ENCODE measurements around the gene POU3F1.

POU3F1 gene

DNA sequence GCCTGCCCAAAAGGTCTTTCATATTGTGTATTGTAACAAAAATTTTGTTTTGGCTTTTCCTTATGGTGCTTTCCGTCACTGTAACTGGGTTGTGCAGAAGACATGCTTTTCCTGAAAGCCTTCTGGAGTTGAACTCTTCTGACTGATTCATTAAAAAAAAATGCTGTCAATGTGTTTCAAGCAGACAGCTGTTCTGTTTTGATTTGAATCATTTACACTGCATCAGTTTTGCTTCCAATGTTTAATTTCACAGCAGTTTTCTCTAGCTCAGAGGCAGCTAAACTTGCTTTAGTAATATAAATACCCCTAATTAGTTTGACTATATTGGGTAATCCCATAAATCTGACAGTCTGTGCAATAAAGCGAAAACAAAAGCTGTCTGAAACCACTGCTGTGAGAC is 26.2 kb downstream of the POU3F1 start:
- no peak for DNase-seq (ENCODE audit: low read depth)
- TF ChIP-seq, protein P1, sequence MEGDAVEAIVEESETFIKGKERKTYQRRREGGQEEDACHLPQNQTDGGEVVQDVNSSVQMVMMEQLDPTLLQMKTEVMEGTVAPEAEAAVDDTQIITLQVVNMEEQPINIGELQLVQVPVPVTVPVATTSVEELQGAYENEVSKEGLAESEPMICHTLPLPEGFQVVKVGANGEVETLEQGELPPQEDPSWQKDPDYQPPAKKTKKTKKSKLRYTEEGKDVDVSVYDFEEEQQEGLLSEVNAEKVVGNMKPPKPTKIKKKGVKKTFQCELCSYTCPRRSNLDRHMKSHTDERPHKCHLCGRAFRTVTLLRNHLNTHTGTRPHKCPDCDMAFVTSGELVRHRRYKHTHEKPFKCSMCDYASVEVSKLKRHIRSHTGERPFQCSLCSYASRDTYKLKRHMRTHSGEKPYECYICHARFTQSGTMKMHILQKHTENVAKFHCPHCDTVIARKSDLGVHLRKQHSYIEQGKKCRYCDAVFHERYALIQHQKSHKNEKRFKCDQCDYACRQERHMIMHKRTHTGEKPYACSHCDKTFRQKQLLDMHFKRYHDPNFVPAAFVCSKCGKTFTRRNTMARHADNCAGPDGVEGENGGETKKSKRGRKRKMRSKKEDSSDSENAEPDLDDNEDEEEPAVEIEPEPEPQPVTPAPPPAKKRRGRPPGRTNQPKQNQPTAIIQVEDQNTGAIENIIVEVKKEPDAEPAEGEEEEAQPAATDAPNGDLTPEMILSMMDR (IDR thresholded peaks at IDR 0.05; ENCODE audit: insufficient read depth, low read depth, low read length, missing control alignments): no peak
- H3K4me3 ChIP-seq (ENCODE audit: low read length): no peak overlapping the region

DNA sequence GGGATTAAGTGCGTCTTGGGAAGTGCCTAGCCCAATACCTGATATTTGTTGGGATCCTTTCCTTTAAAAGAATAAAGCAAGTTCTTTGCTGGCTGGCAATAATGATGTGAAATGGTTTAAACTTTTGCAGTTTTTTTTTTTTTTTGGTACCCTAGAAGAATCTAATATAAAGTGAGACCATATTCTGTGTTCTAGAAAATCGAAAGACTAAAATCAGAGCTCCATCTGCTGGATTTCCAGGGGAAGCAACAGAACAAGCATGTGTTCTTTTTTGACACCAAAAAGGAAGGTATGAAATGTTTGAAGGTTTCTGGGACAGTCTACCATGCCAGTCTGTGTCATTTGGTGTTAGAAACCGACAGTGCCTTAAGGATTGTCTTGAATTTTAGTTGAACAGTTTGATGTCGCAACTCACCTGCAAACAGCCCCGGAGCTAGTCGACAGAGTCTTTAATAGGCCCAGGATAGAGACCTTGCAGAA is 27.7 kb downstream of the POU3F1 start:
- H3K4me3 ChIP-seq (ENCODE audit: low read length): no peak overlapping the region
- TF ChIP-seq, protein P1 (IDR thresholded peaks at IDR 0.05; ENCODE audit: insufficient read depth, low read depth, low read length, missing control alignments): peak; percentile 57
- no peak for DNase-seq (ENCODE audit: low read depth)

DNA sequence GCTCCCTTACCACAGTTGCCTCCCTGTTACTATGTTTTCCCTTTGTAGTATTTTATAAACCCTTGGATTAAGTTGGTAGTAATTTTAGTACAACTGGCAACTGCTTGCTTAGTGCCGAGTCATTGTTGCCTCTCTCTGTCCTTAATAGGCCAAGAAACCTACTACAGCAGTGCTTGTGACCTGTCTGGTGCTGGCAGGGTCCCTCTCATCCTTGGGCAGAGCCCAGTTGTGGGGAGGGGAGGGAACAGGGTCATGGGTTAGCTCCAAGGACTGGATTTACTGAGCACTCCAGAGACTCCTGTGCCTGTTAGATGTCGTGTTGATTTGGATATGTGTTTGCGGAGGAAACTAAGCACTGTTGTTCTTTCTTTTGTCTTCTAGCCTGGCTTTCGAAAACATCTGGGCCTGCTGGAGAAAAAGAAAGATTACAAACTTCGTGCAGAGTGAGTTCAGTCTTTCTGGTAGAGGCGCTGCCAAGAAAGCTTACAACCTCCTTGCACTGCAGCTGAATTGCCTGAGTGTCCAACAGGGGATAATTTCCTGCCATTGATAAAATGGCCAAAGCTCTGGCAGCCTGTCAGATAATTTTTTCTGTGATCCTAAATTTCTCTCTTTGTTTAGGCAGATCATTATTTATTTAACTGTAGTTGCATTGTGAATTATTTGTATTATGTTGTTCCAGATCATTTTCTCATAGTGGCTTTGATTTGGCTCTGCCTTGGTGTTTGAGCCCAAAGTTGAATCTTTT is 30.4 kb downstream of the POU3F1 start:
- TF ChIP-seq, protein P1 (IDR thresholded peaks at IDR 0.05; ENCODE audit: insufficient read depth, low read depth, low read length, missing control alignments): no peak
- H3K4me3 ChIP-seq (ENCODE audit: low read length): no peak overlapping the region
- no peak for DNase-seq (ENCODE audit: low read depth)

DNA sequence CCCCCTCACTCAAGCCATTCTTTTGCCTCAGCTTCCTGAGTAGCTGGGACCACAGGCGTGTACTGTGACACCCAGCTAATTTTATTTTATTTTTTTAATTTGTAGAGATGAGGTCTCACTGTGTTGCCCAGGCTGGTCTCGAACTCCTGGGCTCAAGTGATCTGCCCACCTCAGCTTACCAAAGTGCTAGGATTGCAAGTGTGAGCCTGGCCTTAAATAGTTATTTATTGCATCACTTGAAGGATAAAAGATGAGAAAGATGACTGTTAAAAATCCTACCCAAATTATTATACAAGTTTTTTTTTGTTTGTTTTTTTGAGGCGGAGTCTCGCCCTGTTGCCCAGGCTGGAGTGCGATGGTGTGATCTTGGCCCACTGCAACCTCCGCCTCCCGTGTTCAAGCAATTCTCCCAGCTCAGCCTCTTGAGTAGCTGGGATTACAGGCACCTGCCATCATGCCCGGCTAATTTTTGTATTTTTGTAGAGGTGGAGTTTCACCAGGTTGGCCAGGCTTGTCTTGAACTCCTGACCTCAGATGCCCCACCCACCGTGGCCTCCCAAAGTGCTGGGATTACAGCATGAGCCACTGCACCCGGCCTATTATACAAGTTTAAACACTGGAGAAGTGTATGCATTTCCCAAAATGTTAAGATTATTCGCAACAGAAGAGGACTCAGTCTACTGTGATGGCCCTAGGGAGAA is 31.7 kb downstream of the POU3F1 start:
- H3K4me3 ChIP-seq (ENCODE audit: low read length): no peak overlapping the region
- TF ChIP-seq, protein P1 (IDR thresholded peaks at IDR 0.05; ENCODE audit: insufficient read depth, low read depth, low read length, missing control alignments): no peak
- no peak for DNase-seq (ENCODE audit: low read depth)

DNA sequence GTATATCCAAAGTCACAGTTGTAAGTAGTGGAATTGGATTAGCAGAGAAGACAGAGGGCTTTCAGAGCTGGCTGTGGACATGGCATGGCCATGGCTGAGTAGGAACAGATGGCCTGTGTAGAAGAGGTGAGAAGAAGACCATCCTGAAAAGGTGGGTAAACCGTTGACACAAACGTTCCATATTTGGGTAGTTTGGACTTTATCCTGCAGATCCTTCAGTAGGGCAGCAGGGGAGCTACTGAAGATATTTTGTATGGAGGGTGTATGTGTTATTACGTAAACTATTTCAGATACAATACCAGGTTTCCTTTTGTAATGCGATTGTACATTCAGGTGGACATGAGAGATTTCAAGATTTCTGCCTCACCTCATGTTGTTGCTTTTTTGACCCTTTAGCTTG is 32.4 kb downstream of the POU3F1 start:
- TF ChIP-seq, protein P1 (IDR thresholded peaks at IDR 0.05; ENCODE audit: insufficient read depth, low read depth, low read length, missing control alignments): peak; percentile 5
- peak overlapping the region; percentile 9 for H3K4me3 ChIP-seq (ENCODE audit: low read length)
- no peak for DNase-seq (ENCODE audit: low read depth)

DNA sequence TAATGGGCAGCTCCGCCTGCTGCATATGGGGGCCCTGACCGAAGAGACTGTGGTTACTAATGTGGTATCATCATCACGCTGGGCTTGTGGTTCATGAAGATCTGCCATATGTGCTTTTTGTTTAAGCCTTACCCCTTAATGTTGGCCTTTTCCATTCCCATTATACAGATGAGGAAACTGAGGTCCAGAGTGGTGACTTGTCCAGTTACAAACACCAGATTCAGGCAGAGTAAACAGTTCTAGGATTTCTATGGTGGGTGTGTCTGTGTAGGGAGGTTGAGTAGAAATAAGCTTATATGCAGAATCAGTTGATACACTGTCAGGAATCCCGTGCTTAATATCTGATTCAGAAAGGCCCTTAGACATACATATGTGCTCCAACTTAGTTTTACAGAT is 33.4 kb downstream of the POU3F1 start:
- no peak for DNase-seq (ENCODE audit: low read depth)
- TF ChIP-seq, protein P1 (IDR thresholded peaks at IDR 0.05; ENCODE audit: insufficient read depth, low read depth, low read length, missing control alignments): no peak
- peak overlapping the region; percentile 88 for H3K4me3 ChIP-seq (ENCODE audit: low read length)
